Kidney glomerular epithelial cell (primary cell): ENCODE data around the gene PLBD1.

ENCODE experiments used
- DNase-seq: peaks from one replicate; lab custom pipeline; 2025; lab: John Stamatoyannopoulos, UW

The PLBD1 gene

GRCh38 chr12:14567351-14568162, at the start of gene PLBD1:
Gene PLBD1 (minus strand): TSS chr12:14567883. CDS start chr12:14567696, 187 bp downstream.
- DNase-seq = no peak

GRCh38 chr12:14614704-14615121, 47.0 kb upstream of the PLBD1 start:
- DNase-seq = no peak

GRCh38 chr12:14613718-14614117, 46.0 kb upstream of the PLBD1 start:
- DNase-seq = no peak

GRCh38 chr12:14612898-14613445, 45.3 kb upstream of the PLBD1 start:
- no peak for DNase-seq

- DNase-seq = no peak
These were observed 44.6 kb upstream of the PLBD1 start for GRCh38 chr12:14612250-14612649.

GRCh38 chr12:14611640-14612203, 44.0 kb upstream of the PLBD1 start:
- DNase-seq = no peak

- no peak for DNase-seq
These were observed 39.9 kb upstream of the PLBD1 start for GRCh38 chr12:14607568-14607967.

- no peak for DNase-seq
These were observed 37.8 kb upstream of the PLBD1 start for GRCh38 chr12:14605401-14605989.

- DNase-seq = no peak
These were observed 34.2 kb upstream of the PLBD1 start for GRCh38 chr12:14601692-14602478.

GRCh38 chr12:14597480-14597879, 29.8 kb upstream of the PLBD1 start:
- DNase-seq = no peak

GRCh38 chr12:14591719-14592118, 24.0 kb upstream of the PLBD1 start:
- no peak for DNase-seq

GRCh38 chr12:14589169-14590004, 21.7 kb upstream of the PLBD1 start:
- no peak for DNase-seq

GRCh38 chr12:14588571-14588970, 20.9 kb upstream of the PLBD1 start:
- DNase-seq = no peak

- DNase-seq = no peak
These were observed 11.0 kb upstream of the PLBD1 start for GRCh38 chr12:14578646-14579045.

- peak; percentile 21 for DNase-seq
These were observed 9.7 kb upstream of the PLBD1 start for GRCh38 chr12:14577344-14577743.

- no peak for DNase-seq
These were observed 9.2 kb upstream of the PLBD1 start for GRCh38 chr12:14576896-14577295.

- DNase-seq = no peak
These were observed 7.9 kb upstream of the PLBD1 start for GRCh38 chr12:14575585-14575984.

GRCh38 chr12:14573118-14573517, 5.4 kb upstream of the PLBD1 start:
- no peak for DNase-seq

GRCh38 chr12:14572401-14572800, 4.7 kb upstream of the PLBD1 start:
- DNase-seq = no peak

GRCh38 chr12:14571779-14572178, 4.1 kb upstream of the PLBD1 start:
- DNase-seq = no peak

GRCh38 chr12:14570231-14570630, 2.5 kb upstream of the PLBD1 start:
- DNase-seq = no peak
